Superior temporal gyrus (tissue), 1 donor: Measurements from ENCODE around the gene RBP7.

Experiments used
- DNase-seq: peaks from one replicate; pipeline ENCODE4 v3.0.0-alpha.2; 2016; ENCODE audit errors: extremely low spot score

Gene RBP7

GRCh38 chr1:10031461-10031860 lies 34.4 kb downstream of the RBP7 start:
- no peak for DNase-seq

GRCh38 chr1:10032590-10033358 lies 35.7 kb downstream of the RBP7 start, which contains the start of gene UBE4B:
Gene UBE4B, plus strand, starts transcription at chr1:10032958. Its CDS starts 713 bp downstream, at chr1:10033671.
- DNase-seq: peak; percentile 98

GRCh38 chr1:10033359-10033845 lies 36.4 kb downstream of the RBP7 start:
- peak; percentile 65 for DNase-seq

- no peak for DNase-seq
Observed at GRCh38 chr1:10042746-10043145, 45.7 kb downstream of the RBP7 start.

GRCh38 chr1:10045480-10046355 lies 48.7 kb downstream of the RBP7 start:
- DNase-seq: no peak

GRCh38 chr1:10046356-10047085 lies 49.5 kb downstream of the RBP7 start:
- no peak for DNase-seq

- no peak for DNase-seq
Observed at GRCh38 chr1:10048601-10049000, 51.6 kb downstream of the RBP7 start.

GRCh38 chr1:10050611-10051010 lies 53.6 kb downstream of the RBP7 start:
- no peak for DNase-seq

GRCh38 chr1:10051656-10052055 lies 54.6 kb downstream of the RBP7 start:
- DNase-seq: no peak

GRCh38 chr1:10052347-10052746 lies 55.3 kb downstream of the RBP7 start:
- DNase-seq: no peak

GRCh38 chr1:10054465-10054864 lies 57.4 kb downstream of the RBP7 start:
- DNase-seq: peak; percentile 90

- DNase-seq: no peak
Observed at GRCh38 chr1:10056599-10056987, 59.6 kb downstream of the RBP7 start.

GRCh38 chr1:10057343-10057742 lies 60.3 kb downstream of the RBP7 start:
- peak; percentile 54 for DNase-seq

GRCh38 chr1:10057796-10058195 lies 60.8 kb downstream of the RBP7 start:
- no peak for DNase-seq

GRCh38 chr1:10059342-10059718 lies 62.3 kb downstream of the RBP7 start:
- no peak for DNase-seq

- no peak for DNase-seq
Observed at GRCh38 chr1:10060311-10061100, 63.5 kb downstream of the RBP7 start.

GRCh38 chr1:10061276-10061675 lies 64.2 kb downstream of the RBP7 start:
- no peak for DNase-seq

GRCh38 chr1:10063878-10064277 lies 66.8 kb downstream of the RBP7 start:
- no peak for DNase-seq

- DNase-seq: no peak
Observed at GRCh38 chr1:10064416-10065343, 67.7 kb downstream of the RBP7 start.

GRCh38 chr1:10065344-10065685 lies 68.3 kb downstream of the RBP7 start:
- DNase-seq: peak; percentile 75
